Measurements from ENCODE around the gene PRPF8. TPM values are rescaled to one million over a fixed set of nuclear protein-coding genes. Genes with fewer than 3 reads are reported as not detected.

PRPF8 gene
- total and polyA plus RNA-seq, 2 experiments from 2014 or later, result 178 to 246 TPM

- Mint-ChIP-seq H3K9me3 (no peaks in the 10 kb centered on the region), H3K36me3 (ENCODE audit: low read depth) (peaks cover 3% of the 10 kb centered on the region; the same call in 2 of the 3 replicates), H3K27ac (no peak overlapping the region), H3K27me3 (ENCODE audit: insufficient read depth, low read depth, poor library complexity) (peaks cover 12% of the 10 kb centered on the region), H3K4me1 (peaks cover 10% of the 10 kb centered on the region), H3K4me3 (no peak overlapping the region)
- no peaks in the 10 kb centered on the region for H3K36me3 ChIP-seq (ENCODE audit: insufficient read depth)
- TF ChIP-seq ETS1 (IDR thresholded peaks at IDR 0.05) (no peak), POLR2AphosphoS5 (IDR thresholded peaks at IDR 0.05; ENCODE audit: low read depth) (no peak), CREB1 (CRISPR knock-in tag; IDR thresholded peaks at IDR 0.05; ENCODE audit: low read depth) (no peak), STAT1 (IDR thresholded peaks at IDR 0.05; ENCODE audit: unreplicated experiment) (no peak), CTCF (conservative IDR thresholded peaks at IDR 0.05; ENCODE audit: low read depth in 2 of 2) (no peak), ZNF331 (CRISPR knock-in tag; IDR thresholded peaks at IDR 0.05; ENCODE audit: low read depth) (no peak), ZNF462 (CRISPR knock-in tag; IDR thresholded peaks at IDR 0.05) (no peak)
- peak; percentile 0 for DNase-seq (ENCODE audit: low spot score)
- no peak for ATAC-seq
- H3K27me3 ChIP-seq (ENCODE audit: insufficient read depth), result no peaks in the 10 kb centered on the region
- H3K27ac ChIP-seq (ENCODE audit: low read depth), result no peak overlapping the region
- H4K20me1 ChIP-seq (replicated peaks; ENCODE audit: insufficient read depth), result no peaks in the 10 kb centered on the region
- H3K79me2 ChIP-seq (replicated peaks; ENCODE audit: insufficient read depth), result no peaks in the 10 kb centered on the region
- no peak overlapping the region for H3K4me2 ChIP-seq
- H3K4me1 ChIP-seq (ENCODE audit: insufficient read depth), result peaks cover 8% of the 10 kb centered on the region
- no peaks in the 10 kb centered on the region for H3K9me2 ChIP-seq (ENCODE audit: insufficient read depth)
- H3F3A ChIP-seq (replicated peaks; ENCODE audit: low read depth), result no peaks in the 10 kb centered on the region
- no peak overlapping the region for H2AFZ ChIP-seq
- no peak overlapping the region for H3K4me3 ChIP-seq
Measured at GRCh38 chr17:1608676-1609075, 76.0 kb downstream of the PRPF8 start.
